ENCODE results near the gene DHRS3.

DNA sequence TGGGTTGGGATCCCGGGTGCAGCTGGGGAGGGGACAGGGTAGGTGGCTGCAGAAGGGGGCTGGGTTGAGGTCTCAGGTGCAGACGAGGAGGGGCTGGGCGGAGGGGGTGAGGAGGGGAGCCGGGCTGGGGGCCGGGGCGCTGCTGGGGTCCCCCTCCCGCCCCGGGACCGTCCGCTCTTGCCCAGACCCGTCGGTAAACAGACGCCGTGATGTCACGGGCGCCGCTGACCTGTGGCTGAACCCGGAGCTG, 22.3 kb downstream of the DHRS3 start:
- TF ChIP-seq YY1 (IDR thresholded peaks at IDR 0.05; ENCODE audit: insufficient read depth, insufficient read length) (no peak), ZNF274 (IDR thresholded peaks at IDR 0.05; ENCODE audit: low read depth, low read length) (no peak), SUZ12 (IDR thresholded peaks at IDR 0.05; ENCODE audit: extremely low read depth, insufficient read depth, insufficient read length) (no peak)
